Measurements from ENCODE around the gene UBE4B. TPM values are rescaled to one million over a fixed set of nuclear protein-coding genes. Genes with fewer than 3 reads are reported as not detected.

Gene UBE4B
- total RNA-seq, 1 donor from 2014 or later, result 62.2 TPM

- Mint-ChIP-seq H3K4me3 (ENCODE audit: unreplicated experiment) (no peak overlapping the region), H3K36me3 (ENCODE audit: unreplicated experiment) (peaks cover 45% of the 10 kb centered on the region), H3K27ac (ENCODE audit: unreplicated experiment) (no peak overlapping the region), H3K27me3 (ENCODE audit: unreplicated experiment) (no peaks in the 10 kb centered on the region), H3K9me3 (ENCODE audit: unreplicated experiment) (peaks cover 11% of the 10 kb centered on the region), H3K4me1 (ENCODE audit: unreplicated experiment) (peaks cover 2% of the 10 kb centered on the region)
- TF ChIP-seq CTCF (IDR thresholded peaks at IDR 0.05), result no peak
- no peak for DNase-seq (ENCODE audit: extremely low spot score, unreplicated experiment)
Observed at GRCh38 chr1:10178597-10179405, 146.0 kb downstream of the UBE4B start.

GRCh38 chr1:10179406-10180091 lies 146.8 kb downstream of the UBE4B start:
- TF ChIP-seq CTCF (IDR thresholded peaks at IDR 0.05), result no peak
- Mint-ChIP-seq H3K27ac (ENCODE audit: unreplicated experiment) (no peak overlapping the region), H3K27me3 (ENCODE audit: unreplicated experiment) (no peaks in the 10 kb centered on the region), H3K4me1 (ENCODE audit: unreplicated experiment) (peaks cover 2% of the 10 kb centered on the region), H3K4me3 (ENCODE audit: unreplicated experiment) (no peak overlapping the region), H3K9me3 (ENCODE audit: unreplicated experiment) (peaks cover 11% of the 10 kb centered on the region), H3K36me3 (ENCODE audit: unreplicated experiment) (peaks cover 46% of the 10 kb centered on the region)
- DNase-seq (ENCODE audit: extremely low spot score, unreplicated experiment), result no peak

- DNase-seq (ENCODE audit: extremely low spot score, unreplicated experiment), result no peak
- Mint-ChIP-seq H3K9me3 (ENCODE audit: unreplicated experiment) (peaks cover 4% of the 10 kb centered on the region), H3K36me3 (ENCODE audit: unreplicated experiment) (peaks cover 34% of the 10 kb centered on the region), H3K4me3 (ENCODE audit: unreplicated experiment) (no peak overlapping the region), H3K4me1 (ENCODE audit: unreplicated experiment) (peaks cover 2% of the 10 kb centered on the region), H3K27ac (ENCODE audit: unreplicated experiment) (no peak overlapping the region), H3K27me3 (ENCODE audit: unreplicated experiment) (no peaks in the 10 kb centered on the region)
- no peak for TF ChIP-seq CTCF (IDR thresholded peaks at IDR 0.05)
Observed at GRCh38 chr1:10181154-10181553, 148.4 kb downstream of the UBE4B start.

GRCh38 chr1:10185759-10186158 lies 153.0 kb downstream of the UBE4B start:
- H3K9me3 Mint-ChIP-seq (ENCODE audit: unreplicated experiment), result no peaks in the 10 kb centered on the region
- no peaks in the 10 kb centered on the region for H3K4me1 Mint-ChIP-seq (ENCODE audit: unreplicated experiment)
- H3K27me3 Mint-ChIP-seq (ENCODE audit: unreplicated experiment), result no peaks in the 10 kb centered on the region
- no peak for TF ChIP-seq CTCF (IDR thresholded peaks at IDR 0.05)
- no peak overlapping the region for H3K27ac Mint-ChIP-seq (ENCODE audit: unreplicated experiment)
- no peak for DNase-seq (ENCODE audit: extremely low spot score, unreplicated experiment)
- peaks cover 15% of the 10 kb centered on the region for H3K36me3 Mint-ChIP-seq (ENCODE audit: unreplicated experiment)
- no peak overlapping the region for H3K4me3 Mint-ChIP-seq (ENCODE audit: unreplicated experiment)

- H3K36me3 Mint-ChIP-seq (ENCODE audit: unreplicated experiment), result peaks cover 11% of the 10 kb centered on the region
- H3K4me3 Mint-ChIP-seq (ENCODE audit: unreplicated experiment), result no peak overlapping the region
- H3K27me3 Mint-ChIP-seq (ENCODE audit: unreplicated experiment), result no peaks in the 10 kb centered on the region
- H3K27ac Mint-ChIP-seq (ENCODE audit: unreplicated experiment), result no peak overlapping the region
- DNase-seq (ENCODE audit: extremely low spot score, unreplicated experiment), result no peak
- no peaks in the 10 kb centered on the region for H3K4me1 Mint-ChIP-seq (ENCODE audit: unreplicated experiment)
- H3K9me3 Mint-ChIP-seq (ENCODE audit: unreplicated experiment), result no peaks in the 10 kb centered on the region
- no peak for TF ChIP-seq CTCF (IDR thresholded peaks at IDR 0.05)
Observed at GRCh38 chr1:10186331-10187025, 153.7 kb downstream of the UBE4B start.
